HG02571 (cell line): ENCODE measurements around the gene RASGEF1C.

Experiments used
- ATAC-seq: cut with Tn5 transposase; IDR thresholded peaks from one replicate; pipeline ENCODE4 v1.9.1; 2021; ENCODE audit warnings: mild to moderate bottlenecking, moderate library complexity; ENCODE audit not compliant: unreplicated experiment

The RASGEF1C gene

GRCh38 chr5:180180421-180180820 is 28.6 kb downstream of the RASGEF1C start:
- no peak for ATAC-seq

GRCh38 chr5:180179442-180180420 is 29.3 kb downstream of the RASGEF1C start:
- no peak for ATAC-seq

GRCh38 chr5:180178531-180179441 is 30.2 kb downstream of the RASGEF1C start:
- no peak for ATAC-seq

- no peak for ATAC-seq
Measured at GRCh38 chr5:180176191-180176590, 32.8 kb downstream of the RASGEF1C start.

- no peak for ATAC-seq
Measured at GRCh38 chr5:180175015-180175431, 34.0 kb downstream of the RASGEF1C start.

GRCh38 chr5:180174587-180174972 is 34.4 kb downstream of the RASGEF1C start:
- no peak for ATAC-seq

GRCh38 chr5:180173875-180174586 is 35.0 kb downstream of the RASGEF1C start:
- no peak for ATAC-seq

GRCh38 chr5:180173198-180173544 is 35.8 kb downstream of the RASGEF1C start:
- no peak for ATAC-seq

GRCh38 chr5:180172447-180173197 is 36.4 kb downstream of the RASGEF1C start:
- ATAC-seq, result no peak

GRCh38 chr5:180171568-180172094 is 37.4 kb downstream of the RASGEF1C start:
- ATAC-seq, result no peak

- no peak for ATAC-seq
Measured at GRCh38 chr5:180170810-180171567, 38.0 kb downstream of the RASGEF1C start.

- ATAC-seq, result no peak
Measured at GRCh38 chr5:180170106-180170809, 38.8 kb downstream of the RASGEF1C start.

- ATAC-seq, result no peak
Measured at GRCh38 chr5:180169248-180170105, 39.5 kb downstream of the RASGEF1C start.

GRCh38 chr5:180168758-180169157 is 40.3 kb downstream of the RASGEF1C start:
- ATAC-seq, result no peak

- no peak for ATAC-seq
Measured at GRCh38 chr5:180166176-180166575, 42.8 kb downstream of the RASGEF1C start.

GRCh38 chr5:180162304-180162661 is 46.7 kb downstream of the RASGEF1C start:
- no peak for ATAC-seq

GRCh38 chr5:180161420-180162303 is 47.3 kb downstream of the RASGEF1C start:
- no peak for ATAC-seq
